Brain microvascular endothelial cell (primary cell): ENCODE measurements around the gene PTPRJ.

Experiments used
- DNase-seq: peaks from one replicate; pipeline ENCODE4 v3.0.0-alpha.2; 2020
- H3K27ac ChIP-seq: fragments of 250-450 bp; sonication (Bioruptor Pico); 2 replicates; pipeline ENCODE4 v1.5.1; 2020; ENCODE audit warnings: mild to moderate bottlenecking, moderate library complexity
- H3K27me3 ChIP-seq: fragments of 250-450 bp; sonication (Bioruptor Pico); replicated peaks from 2 replicates; pipeline ENCODE4 v1.5.1; 2020; ENCODE audit warnings: mild to moderate bottlenecking
- H3K36me3 ChIP-seq: fragments of 250-450 bp; sonication (Bioruptor Pico); replicated peaks from 2 replicates; pipeline ENCODE4 v1.5.1; 2020; ENCODE audit warnings: mild to moderate bottlenecking
- H3K4me3 ChIP-seq: 2 replicates; pipeline ENCODE4 v1.5.1; 2011; ENCODE audit warnings: low read depth, mild to moderate bottlenecking, control low read depth, low read length, moderate library complexity
- CTCF ChIP-seq: IDR thresholded peaks from 2 replicates; pipeline ENCODE4 v1.5.1; 2011; ENCODE audit warnings: low read depth, mild to moderate bottlenecking, moderate library complexity, low read length, control low read depth, inconsistent platforms; ENCODE audit errors: missing control alignments
- in situ Hi-C: cut with HindIII; loops from 2 replicates; pipeline ENCODE4 v1.10.0; 2017; ENCODE audit warnings: low sequenced_read_pairs, low pct_ligation_motif_present

PTPRJ gene

DNA sequence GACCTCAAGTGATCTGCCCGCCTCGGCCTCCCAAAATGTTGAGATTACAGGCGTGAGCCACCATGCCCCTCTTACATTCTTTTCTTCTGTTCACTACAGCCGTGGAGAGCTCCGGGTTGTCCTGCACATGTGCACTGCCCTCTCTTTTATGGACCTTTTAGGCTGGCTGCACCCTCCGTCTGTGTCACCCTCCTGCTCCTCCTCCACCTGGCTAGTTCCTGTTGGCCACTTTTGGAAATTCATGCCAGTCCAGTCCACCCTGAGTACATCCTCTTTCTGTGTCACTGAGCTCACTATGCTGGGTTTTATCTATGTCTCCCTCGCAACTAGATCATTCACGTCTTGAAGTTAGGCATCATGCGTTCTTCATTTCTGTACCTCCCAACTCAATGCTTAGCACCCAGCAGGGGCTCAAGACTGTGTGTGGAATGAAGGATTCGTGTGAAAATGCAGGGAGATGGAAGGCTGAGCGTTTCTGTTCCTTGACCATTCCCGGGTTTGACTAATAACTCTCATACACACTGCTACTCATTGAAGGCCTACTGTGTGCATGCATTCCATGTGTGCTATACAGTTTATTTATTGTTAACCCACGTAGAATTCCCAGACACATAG, 60.6 kb downstream of the PTPRJ start:
- in situ Hi-C loops, result no loop called here
- no peak for DNase-seq
- H3K4me3 ChIP-seq, result no peak overlapping the region
- no peaks in the 10 kb centered on the region for H3K27me3 ChIP-seq
- H3K27ac ChIP-seq, result no peak overlapping the region
- TF ChIP-seq CTCF, result no peak
- H3K36me3 ChIP-seq, result no peaks in the 10 kb centered on the region

- no peak for DNase-seq
- no peaks in the 10 kb centered on the region for H3K36me3 ChIP-seq
- no peak overlapping the region for H3K4me3 ChIP-seq
- no peak for TF ChIP-seq CTCF
- in situ Hi-C loops, result no loop called here
- no peak overlapping the region for H3K27ac ChIP-seq
- no peaks in the 10 kb centered on the region for H3K27me3 ChIP-seq
These were observed 61.7 kb downstream of the PTPRJ start for GRCh38 chr11:48041877-48042695.

DNA sequence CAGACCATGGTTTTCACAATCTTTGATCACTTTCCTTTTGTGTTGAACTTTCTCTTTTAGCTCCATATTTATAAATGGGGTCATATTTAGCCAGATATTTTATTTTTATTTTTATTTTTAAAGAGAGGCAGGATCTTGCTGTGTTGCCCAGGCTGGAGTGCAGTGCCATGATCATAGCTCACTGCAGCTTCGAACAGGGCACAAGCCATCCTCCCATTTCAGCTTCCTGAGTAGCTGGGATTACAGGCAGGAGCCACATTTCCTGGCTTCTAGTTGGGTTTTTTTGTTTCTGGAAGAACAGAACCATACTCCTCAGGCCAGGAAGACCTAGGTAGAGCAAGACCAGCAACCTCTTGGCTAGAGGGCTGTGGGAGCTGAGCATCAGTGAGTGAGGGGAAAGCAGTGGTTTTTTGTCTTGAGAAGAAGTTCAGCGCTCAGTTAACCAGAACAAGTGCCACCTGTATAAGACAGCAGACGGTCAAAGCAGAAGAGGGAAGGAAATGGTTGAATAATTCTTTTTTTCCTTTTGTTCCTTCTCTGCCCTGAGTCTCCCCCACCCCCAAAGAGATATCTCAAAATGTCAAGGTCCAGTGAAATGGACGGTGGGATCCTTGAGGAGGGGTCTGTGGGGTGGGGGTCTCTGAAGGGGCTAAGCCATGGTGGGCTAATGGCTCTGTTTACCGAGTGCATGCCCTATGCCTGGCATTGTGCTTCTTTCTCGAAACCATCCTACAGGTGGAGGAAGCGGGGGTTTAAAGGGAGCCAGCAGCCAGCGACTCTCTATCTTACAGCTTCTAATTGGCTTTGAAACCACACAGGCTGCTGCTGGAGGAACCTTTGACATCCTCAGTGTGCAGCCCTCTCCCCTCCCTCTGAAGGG, 63.0 kb downstream of the PTPRJ start:
- in situ Hi-C loops, result no loop called here
- H3K4me3 ChIP-seq, result no peak overlapping the region
- no peak for DNase-seq
- no peak overlapping the region for H3K27ac ChIP-seq
- peaks cover 4% of the 10 kb centered on the region for H3K36me3 ChIP-seq
- no peak for TF ChIP-seq CTCF
- no peaks in the 10 kb centered on the region for H3K27me3 ChIP-seq

- no peaks in the 10 kb centered on the region for H3K27me3 ChIP-seq
- DNase-seq, result no peak
- no peak overlapping the region for H3K4me3 ChIP-seq
- peaks cover 4% of the 10 kb centered on the region for H3K36me3 ChIP-seq
- in situ Hi-C loops, result no loop called here
- H3K27ac ChIP-seq, result no peak overlapping the region
- no peak for TF ChIP-seq CTCF
These were observed 63.7 kb downstream of the PTPRJ start for GRCh38 chr11:48043991-48044512.

DNA sequence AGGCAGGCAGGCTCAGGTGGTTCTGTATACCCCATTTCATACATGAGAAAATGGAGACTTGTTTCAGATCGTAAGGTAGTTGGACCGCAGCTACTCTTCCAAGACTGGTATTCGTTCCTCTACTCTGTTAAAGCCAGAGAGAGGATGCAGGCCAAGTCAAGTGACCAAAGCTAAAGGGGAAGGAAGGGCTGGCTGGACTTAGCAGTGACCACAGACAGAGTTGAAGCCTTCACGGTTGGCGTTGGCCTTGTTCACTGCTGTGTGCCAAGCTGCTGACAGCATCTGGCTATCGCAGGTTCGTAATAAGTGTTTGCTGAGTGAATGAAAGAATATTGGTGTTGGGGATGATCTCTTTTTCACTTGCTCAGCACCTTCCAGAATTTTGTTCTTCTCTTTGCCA, 64.2 kb downstream of the PTPRJ start:
- DNase-seq, result no peak
- no peak overlapping the region for H3K4me3 ChIP-seq
- no peaks in the 10 kb centered on the region for H3K27me3 ChIP-seq
- H3K27ac ChIP-seq, result no peak overlapping the region
- no peak for TF ChIP-seq CTCF
- in situ Hi-C loops, result no loop called here
- peaks cover 4% of the 10 kb centered on the region for H3K36me3 ChIP-seq
